Fibroblast of skin of abdomen (primary cell): ENCODE results near the gene COL16A1.
A peak's percentile ranks its signal among the peaks of the same experiment; 100 is the strongest.

Experiments
- DNase-seq: peaks from one replicate; pipeline ENCODE4 v3.0.0-alpha.2; 2013

COL16A1 gene

DNA sequence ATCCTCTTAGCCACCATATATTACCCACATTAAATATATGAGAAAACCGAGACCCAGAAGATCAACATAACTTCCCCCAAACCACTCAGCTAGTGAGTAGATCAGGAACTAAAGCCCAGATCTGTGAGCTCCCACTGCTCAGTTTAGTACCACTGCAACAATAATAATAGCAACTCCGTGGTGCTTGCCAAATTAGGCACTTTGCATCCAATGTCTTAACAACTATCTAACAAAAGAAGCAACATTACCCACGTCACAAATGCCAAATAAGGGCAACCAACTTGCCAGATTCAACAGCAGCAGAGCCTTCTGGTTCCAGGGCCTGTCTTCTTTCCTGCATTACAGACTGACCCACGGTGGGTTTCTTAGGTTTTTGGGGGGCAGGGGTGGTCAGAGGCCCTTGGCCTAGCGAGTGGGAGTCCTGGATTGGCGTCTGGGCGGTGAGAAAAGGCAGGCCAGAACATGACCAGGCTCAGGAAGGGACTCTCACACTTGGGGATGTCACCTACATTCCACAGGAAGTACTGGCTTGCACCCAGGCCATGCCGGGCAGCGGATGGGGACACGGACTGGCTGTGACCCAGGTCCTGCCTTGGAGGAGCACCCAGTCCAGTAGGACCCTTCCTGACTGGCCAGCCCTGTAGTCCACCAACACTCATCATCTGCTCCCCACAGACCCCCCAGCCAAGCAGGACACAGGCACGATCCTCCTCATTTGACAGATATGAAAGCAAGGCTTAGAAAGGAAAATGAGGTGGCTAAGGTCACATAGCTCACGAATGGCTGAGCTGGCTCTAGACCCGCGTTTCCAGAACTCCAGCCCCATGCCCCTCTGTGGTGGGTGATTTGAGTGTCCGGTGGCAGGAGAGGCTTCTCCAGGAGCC, 81.7 kb downstream of the COL16A1 start:
- DNase-seq = no peak

DNA sequence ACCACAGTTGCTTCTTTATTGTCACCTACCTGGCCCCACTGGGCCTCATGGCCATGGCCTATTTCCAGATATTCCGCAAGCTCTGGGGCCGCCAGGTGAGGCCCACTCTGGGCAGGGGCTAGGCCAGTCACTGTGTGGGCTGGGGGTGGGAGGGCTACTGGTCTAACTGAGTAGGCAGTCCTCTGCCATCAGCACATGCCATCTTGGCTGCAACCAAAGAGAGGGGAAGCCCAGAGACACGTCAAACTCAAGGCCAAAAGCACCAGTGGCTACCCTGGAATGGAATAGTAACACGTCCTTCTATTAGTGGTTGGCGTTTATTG, 82.4 kb downstream of the COL16A1 start:
- no peak for DNase-seq

DNA sequence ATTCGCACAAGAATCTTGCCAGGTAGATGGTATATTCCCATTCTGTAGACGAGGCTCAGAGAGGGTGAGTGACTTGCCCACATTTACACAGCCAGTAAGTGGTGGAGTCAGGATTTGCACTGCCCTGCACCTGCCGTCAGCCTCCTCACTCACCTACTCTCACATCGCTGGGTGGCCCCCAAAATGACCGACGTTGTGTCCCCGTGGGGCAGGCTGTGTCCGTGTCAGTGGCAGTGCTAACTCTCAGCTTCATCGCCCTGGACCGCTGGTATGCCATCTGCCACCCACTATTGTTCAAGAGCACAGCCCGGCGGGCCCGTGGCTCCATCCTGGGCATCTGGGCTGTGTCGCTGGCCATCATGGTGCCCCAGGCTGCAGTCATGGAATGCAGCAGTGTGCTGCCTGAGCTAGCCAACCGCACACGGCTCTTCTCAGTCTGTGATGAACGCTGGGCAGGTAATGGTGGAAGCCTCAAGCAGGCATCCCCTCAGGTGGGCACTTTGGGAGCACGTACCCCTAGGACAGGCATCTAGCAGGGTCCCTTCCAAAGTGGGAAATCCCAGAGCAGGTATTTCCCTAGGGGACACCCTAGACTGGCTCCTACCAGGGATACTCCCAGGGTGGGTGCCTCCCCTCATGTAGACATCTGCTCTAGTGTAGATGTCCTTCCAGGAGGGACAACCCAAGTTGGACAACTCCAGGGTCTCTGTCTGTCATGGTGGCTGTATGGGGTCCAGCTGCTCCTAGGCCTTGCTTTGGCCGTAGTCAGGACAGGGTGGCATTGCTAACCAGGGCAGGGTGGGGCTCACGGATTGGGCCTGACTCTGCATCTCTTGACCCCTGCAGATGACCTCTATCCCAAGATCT, 83.0 kb downstream of the COL16A1 start:
- no peak for DNase-seq

DNA sequence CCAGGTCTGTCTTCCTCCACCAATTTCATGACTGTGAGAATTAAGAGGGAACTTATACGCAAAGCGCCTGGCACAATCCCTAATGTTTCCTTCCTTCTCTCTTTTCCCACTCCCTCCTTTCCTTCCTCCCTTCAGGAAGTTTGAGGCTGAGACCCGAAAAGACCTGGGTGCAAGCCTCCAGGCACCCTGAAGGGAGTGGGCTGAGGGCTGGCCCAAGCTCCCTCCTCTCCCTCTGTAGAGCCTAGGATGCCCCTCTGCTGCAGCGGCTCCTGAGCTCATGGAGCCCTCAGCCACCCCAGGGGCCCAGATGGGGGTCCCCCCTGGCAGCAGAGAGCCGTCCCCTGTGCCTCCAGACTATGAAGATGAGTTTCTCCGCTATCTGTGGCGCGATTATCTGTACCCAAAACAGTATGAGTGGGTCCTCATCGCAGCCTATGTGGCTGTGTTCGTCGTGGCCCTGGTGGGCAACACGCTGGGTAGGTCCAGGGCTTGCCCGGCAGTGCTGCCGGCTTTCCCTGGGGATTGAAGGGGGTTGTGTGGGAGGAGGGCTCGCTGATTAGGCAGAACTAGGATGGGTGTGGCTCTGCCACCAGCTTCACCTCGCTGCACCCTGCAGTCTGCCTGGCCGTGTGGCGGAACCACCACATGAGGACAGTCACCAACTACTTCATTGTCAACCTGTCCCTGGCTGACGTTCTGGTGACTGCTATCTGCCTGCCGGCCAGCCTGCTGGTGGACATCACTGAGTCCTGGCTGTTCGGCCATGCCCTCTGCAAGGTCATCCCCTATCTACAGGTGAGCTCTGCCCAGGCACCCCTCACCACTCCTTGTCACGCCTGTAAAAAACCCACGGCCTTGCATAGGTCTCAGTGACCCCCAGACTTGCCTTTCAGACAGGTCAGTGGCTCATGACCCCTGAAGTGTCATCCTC, 84.6 kb downstream of the COL16A1 start:
- no peak for DNase-seq

DNA sequence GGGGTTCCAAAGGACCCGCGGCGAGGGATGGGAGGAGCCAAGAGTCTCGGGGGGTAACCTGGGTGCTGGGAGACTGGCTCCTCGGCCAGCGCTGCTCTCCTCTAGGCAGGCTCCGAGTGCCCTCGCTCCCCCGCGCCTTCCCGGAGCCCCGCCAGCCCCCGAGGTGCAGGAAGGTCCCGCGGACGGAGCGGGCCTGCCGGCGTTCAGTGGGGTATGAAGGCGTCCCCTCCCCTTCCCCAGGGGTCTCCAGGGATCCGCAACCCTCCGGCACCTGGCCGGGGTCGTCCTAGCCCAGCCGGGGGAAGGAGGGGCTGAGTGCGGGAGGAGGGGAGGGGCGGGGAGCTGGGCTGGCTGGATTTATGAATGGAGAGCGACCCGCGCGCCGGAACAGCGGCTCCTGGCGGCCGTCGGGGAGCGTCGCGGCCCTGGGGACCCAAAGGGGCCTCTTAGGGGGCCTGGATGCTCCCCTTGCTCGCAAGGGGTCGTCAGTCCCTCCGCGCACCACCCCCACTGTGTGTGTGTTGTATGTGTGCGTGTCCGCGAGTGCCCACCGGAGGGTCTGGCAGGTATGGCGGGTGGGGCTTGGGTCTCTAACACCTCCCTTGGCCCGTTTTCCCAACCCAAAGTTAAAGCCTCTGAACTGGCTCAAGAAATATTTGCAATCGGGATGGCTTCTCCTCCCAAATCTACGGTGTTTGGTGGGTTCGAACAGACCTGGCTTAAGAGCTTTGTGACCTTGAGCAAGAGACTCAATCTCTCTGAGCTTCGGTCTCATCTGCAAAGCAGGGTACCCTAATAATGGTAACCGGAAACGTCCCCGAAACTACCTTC, 85.7 kb downstream of the COL16A1 start:
- DNase-seq = peak; percentile 23

DNA sequence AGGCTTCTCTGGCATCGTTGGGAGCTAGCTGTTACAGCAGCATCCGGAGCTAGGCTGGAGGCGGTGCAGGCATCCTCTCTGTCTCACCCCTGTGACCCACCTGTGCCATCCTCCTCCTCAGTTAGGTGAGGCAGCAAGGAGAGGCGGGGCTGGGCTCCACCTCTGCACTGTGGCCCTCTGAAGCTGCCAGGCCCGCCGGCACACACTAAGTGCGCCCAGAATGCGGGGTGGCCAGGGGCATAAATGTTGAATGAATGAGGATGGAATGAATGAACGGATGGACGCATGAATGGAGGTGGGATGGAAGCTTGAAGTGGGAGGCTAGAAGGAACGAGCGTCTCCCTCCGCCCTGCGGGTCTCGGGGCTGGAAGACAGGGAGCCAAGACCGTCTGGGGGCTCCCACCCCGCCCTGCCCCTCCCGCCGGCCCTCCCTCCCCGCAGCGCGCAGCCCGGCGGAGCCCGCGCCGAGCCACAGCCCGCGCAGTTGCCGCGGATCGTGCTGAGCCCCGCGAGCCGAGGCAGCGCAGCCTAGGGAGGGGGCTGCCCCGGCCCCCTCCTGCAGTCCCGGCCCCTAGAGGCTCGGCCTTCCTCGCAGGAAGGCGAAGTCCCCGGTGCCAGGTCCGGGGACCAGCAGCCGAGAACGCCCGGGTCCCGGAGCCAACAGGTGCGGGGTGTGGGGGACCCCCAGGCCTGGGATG, 86.5 kb downstream of the COL16A1 start, which contains the start of gene HCRTR1:
Gene HCRTR1, plus strand, starts transcription at position 472 of the 698 bp plus-strand sequence. CDS start 1,504 bp downstream, outside the sequence.
- DNase-seq = no peak

DNA sequence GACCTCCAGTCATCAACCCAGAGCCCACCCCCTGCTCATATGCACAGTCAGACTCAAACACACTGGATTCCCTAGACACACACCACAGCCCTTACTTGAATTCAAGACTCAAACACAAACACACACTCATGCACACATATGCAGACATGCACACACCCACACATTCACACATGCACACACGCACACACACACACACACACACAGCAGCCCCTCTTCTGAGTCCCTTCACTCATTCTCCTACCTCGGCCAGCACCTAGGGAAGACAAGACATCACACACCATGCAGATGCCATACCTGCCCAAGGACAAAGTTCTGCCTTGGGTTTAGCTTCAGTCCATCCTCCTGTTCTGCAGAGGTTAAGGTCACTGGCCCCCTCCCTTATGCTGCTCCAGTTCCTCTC, 87.9 kb downstream of the COL16A1 start:
- DNase-seq = no peak

DNA sequence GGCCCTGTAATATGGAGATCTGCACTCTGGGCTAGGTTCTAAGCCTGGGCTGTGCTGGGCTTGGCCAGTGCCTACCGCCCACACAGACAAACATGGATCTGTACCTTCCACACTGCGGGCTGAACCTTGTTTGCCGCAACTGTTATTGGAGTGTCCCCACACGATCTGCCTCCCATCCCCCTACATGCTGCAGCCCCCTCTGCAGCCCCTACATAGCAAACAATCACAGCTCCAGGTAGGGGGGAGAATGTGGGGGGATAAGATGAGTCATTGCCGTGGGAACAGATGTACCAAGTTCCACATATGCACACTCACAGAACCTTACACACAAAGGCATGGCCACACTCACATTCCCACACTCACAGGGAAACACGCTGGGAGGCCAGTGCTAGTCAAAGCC, 88.4 kb downstream of the COL16A1 start:
- DNase-seq = peak; percentile 22

DNA sequence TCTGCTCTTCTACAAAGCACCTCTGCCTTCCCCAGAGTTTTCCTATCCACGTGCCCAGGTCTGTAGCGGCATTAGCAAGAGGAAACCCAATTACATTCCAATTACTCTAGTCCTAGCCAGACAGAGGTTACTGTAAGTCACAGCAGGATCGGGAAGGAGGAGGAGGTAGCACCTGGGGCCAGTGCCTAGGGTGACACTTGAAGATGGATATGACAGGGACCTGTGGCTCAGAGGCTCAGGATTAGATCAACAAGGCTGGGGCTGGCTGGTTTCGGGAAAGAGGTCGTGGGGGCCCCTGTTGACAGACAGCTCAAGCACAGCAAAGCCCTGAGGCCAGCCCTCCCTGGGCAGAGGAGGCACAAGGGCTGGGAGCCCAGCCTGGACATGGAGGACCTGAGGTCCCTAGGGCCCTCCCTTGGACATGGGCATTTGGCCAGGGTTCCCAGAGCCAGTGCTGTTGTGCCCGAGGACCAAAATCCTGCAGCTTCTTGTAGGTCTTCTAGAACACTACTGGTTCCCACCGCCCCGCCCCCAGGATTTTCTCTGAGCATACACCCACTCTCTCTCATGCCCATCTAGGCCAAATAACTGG, 89.3 kb downstream of the COL16A1 start:
- DNase-seq = no peak

DNA sequence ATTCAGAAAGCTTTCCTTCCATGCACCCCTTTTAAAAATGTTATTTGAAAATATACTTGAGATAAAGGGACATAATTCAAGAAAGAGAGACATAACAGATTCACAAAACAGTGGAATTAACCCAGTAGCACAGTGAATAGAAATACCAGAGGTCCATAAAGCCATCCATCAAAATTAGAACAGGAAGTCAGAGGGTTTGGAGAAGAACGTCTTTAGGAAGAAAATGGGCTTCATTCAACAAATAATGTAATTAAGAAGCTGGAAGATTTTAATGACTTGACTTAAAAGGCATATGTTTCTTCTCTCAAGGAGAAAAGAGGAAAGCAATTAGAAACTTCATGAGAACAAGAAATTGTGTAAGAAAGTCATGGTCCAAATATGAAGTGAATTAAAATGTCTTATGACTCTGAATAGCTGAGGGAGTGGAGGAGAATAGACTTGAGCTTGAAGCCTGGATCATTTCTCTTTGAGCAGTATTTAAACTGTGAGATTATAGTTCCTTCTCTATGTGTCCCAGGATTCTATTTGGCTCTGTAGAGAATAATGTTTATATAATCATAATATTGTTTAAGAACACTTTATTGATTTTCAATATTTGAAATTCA, 94.2 kb downstream of the COL16A1 start:
- no peak for DNase-seq

DNA sequence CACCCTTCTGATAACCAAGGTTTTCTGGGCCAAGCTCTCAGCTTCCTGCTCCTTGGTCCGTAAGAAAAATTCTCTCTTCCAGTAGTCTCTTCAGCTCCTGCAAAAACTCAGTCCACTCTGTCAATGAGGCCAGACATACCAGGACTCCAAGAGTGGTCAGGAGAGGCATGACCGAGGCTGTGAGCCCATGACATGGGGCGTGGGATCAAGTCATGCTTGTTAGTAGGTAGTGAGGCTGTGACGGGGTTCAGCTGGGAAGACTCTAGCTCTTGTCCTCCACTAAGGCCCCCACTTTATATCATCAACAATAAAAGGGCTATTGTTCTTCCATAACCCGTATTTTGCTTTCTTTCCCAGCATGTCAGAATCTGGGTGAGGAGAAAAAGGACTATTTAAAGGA, 96.5 kb downstream of the COL16A1 start:
- no peak for DNase-seq

DNA sequence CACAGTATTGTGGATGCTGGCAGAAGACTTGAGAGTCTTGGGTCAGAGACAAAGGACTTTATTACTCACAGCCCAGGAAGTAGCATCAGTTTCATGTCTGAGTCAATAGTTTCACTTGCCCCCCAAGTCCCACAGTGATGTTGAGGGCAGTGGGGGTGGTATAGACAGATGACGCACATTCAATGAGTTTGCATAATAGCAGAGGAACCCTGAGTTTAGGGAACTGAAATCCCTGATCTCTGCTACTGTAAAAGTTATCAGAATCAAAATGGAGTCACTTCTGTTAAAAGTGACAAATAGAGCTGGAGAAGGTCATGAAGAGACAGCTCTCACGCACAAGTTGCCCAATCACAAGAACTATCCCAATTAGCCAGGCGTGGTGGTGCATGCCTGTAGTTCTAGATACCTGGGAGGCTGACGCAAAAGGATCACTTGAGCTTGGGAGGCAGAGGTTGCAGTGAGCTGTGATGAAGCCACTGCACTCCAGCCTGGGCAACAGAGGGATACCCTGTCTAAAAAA, 97.8 kb downstream of the COL16A1 start:
- peak; percentile 58 for DNase-seq
